OCI-LY1 (cell line): ENCODE measurements around the gene NFIL3.

ENCODE experiments used
- H2AFZ ChIP-seq: fragments of 200-600 bp; sonication (generic), shearing (Covaris generic); 2 replicates; pipeline ENCODE4 v1.6.0; 2014; ENCODE audit warnings: antibody characterized with exemption, mild to moderate bottlenecking, low read length
- H3F3A ChIP-seq: fragments of 200-600 bp; sonication (generic), shearing (Covaris generic); 2 replicates; pipeline ENCODE4 v1.6.0; 2014; ENCODE audit warnings: mild to moderate bottlenecking, antibody characterized with exemption, low read length, moderate library complexity; ENCODE audit not compliant: insufficient read depth
- H3K27ac ChIP-seq: fragments of 200-600 bp; sonication (generic); 2 replicates; pipeline ENCODE4 v1.5.1; 2014; ENCODE audit warnings: low read length, mixed run types, mild to moderate bottlenecking, low read depth; ENCODE audit not compliant: poor library complexity, severe bottlenecking
- H3K27me3 ChIP-seq: fragments of 200-600 bp; sonication (generic); 2 replicates; pipeline ENCODE4 v1.6.0; 2014; ENCODE audit warnings: antibody characterized with exemption, mild to moderate bottlenecking, low read length, moderate library complexity; ENCODE audit not compliant: insufficient read depth
- H3K36me3 ChIP-seq: fragments of 200-600 bp; sonication (generic); 2 replicates; pipeline ENCODE4 v1.6.1; 2014; ENCODE audit warnings: mild to moderate bottlenecking, antibody characterized with exemption, low read length, moderate library complexity, mixed read lengths; ENCODE audit not compliant: insufficient read depth
- H3K4me1 ChIP-seq: fragments of 200-600 bp; sonication (generic); 2 replicates; pipeline ENCODE4 v1.5.1; 2014; ENCODE audit warnings: mild to moderate bottlenecking, low read length, moderate library complexity; ENCODE audit not compliant: insufficient read depth, severe bottlenecking
- H3K4me2 ChIP-seq: fragments of 200-600 bp; sonication (generic), shearing (Covaris generic); 2 replicates; pipeline ENCODE4 v1.6.1; 2014; ENCODE audit warnings: low read length
- H3K4me3 ChIP-seq: fragments of 200-600 bp; sonication (generic); 2 replicates; pipeline ENCODE4 v1.5.1; 2014; ENCODE audit warnings: low read length, low read depth, mild to moderate bottlenecking, mixed read lengths; ENCODE audit not compliant: poor library complexity, severe bottlenecking
- H3K79me2 ChIP-seq: fragments of 200-600 bp; shearing (Covaris generic); 2 replicates; pipeline ENCODE4 v1.6.1; 2016; ENCODE audit warnings: mixed run types, low read length, mixed read lengths; ENCODE audit not compliant: insufficient read depth
- H3K9ac ChIP-seq: fragments of 200-600 bp; sonication (generic), shearing (Covaris generic); 2 replicates; pipeline ENCODE4 v1.6.1; 2014; ENCODE audit warnings: mild to moderate bottlenecking, low read length, mixed read lengths
- H3K9me2 ChIP-seq: fragments of 200-600 bp; sonication (generic), shearing (Covaris generic); 2 replicates; pipeline ENCODE4 v1.6.1; 2014; ENCODE audit warnings: low read depth, mild to moderate bottlenecking, low read length, mixed read lengths
- H3K9me3 ChIP-seq: fragments of 200-600 bp; shearing (Covaris generic); 2 replicates; pipeline ENCODE4 v1.6.1; 2014; ENCODE audit warnings: low read length, mixed read lengths
- H4K20me1 ChIP-seq: fragments of 200-600 bp; sonication (generic), shearing (Covaris generic); 2 replicates; pipeline ENCODE4 v1.6.0; 2016; ENCODE audit warnings: mild to moderate bottlenecking, low read length; ENCODE audit not compliant: insufficient read depth
- CTCF ChIP-seq: fragments of 200-600 bp; sonication (generic), shearing (Covaris generic); IDR thresholded peaks from 2 replicates; pipeline ENCODE4 v1.5.1; 2017; ENCODE audit warnings: mild to moderate bottlenecking, antibody characterized with exemption, low read length, moderate library complexity, mixed read lengths
- EZH2 ChIP-seq: fragments of 200-600 bp; sonication (generic), shearing (Covaris generic); IDR thresholded peaks from 2 replicates; pipeline ENCODE4 v1.8.0; 2017; ENCODE audit warnings: borderline replicate concordance, mixed run types, mild to moderate bottlenecking, antibody characterized with exemption, low read length, moderate library complexity, mixed read lengths

NFIL3 gene

GRCh38 chr9:91384954-91385353, 38.7 kb downstream of the NFIL3 start:
- no peaks in the 10 kb centered on the region for H3F3A ChIP-seq
- no peaks in the 10 kb centered on the region for H4K20me1 ChIP-seq
- H3K27ac ChIP-seq, result no peak overlapping the region
- no peaks in the 10 kb centered on the region for H3K9me2 ChIP-seq
- no peaks in the 10 kb centered on the region for H3K9me3 ChIP-seq
- H3K4me3 ChIP-seq, result no peak overlapping the region
- no peak overlapping the region for H3K9ac ChIP-seq
- H3K36me3 ChIP-seq, result no peaks in the 10 kb centered on the region
- no peak overlapping the region for H3K4me2 ChIP-seq
- no peaks in the 10 kb centered on the region for H3K79me2 ChIP-seq
- no peak overlapping the region for H2AFZ ChIP-seq
- H3K4me1 ChIP-seq, result no peaks in the 10 kb centered on the region
- H3K27me3 ChIP-seq, result no peaks in the 10 kb centered on the region
- no peak for TF ChIP-seq CTCF

- H3K27me3 ChIP-seq, result no peaks in the 10 kb centered on the region
- H2AFZ ChIP-seq, result no peak overlapping the region
- H3K27ac ChIP-seq, result no peak overlapping the region
- H3K4me2 ChIP-seq, result no peak overlapping the region
- TF ChIP-seq CTCF (no peak), EZH2 (no peak)
- no peaks in the 10 kb centered on the region for H3K9me2 ChIP-seq
- H3K9ac ChIP-seq, result no peak overlapping the region
- H4K20me1 ChIP-seq, result no peaks in the 10 kb centered on the region
- no peaks in the 10 kb centered on the region for H3K9me3 ChIP-seq
- no peaks in the 10 kb centered on the region for H3K79me2 ChIP-seq
- H3K4me1 ChIP-seq, result no peaks in the 10 kb centered on the region
- no peaks in the 10 kb centered on the region for H3K36me3 ChIP-seq
- H3K4me3 ChIP-seq, result no peak overlapping the region
- H3F3A ChIP-seq, result no peaks in the 10 kb centered on the region
Measured at GRCh38 chr9:91383577-91383976, 40.1 kb downstream of the NFIL3 start.

GRCh38 chr9:91382298-91382697, 41.3 kb downstream of the NFIL3 start:
- Histone ChIP-seq H2AFZ (no peak overlapping the region), H3K9ac (no peak overlapping the region), H3K4me3 (no peak overlapping the region), H3K9me3 (no peaks in the 10 kb centered on the region), H4K20me1 (no peaks in the 10 kb centered on the region), H3F3A (no peaks in the 10 kb centered on the region), H3K9me2 (no peaks in the 10 kb centered on the region), H3K27ac (no peak overlapping the region), H3K36me3 (no peaks in the 10 kb centered on the region), H3K4me1 (no peaks in the 10 kb centered on the region), H3K27me3 (no peaks in the 10 kb centered on the region), H3K79me2 (no peaks in the 10 kb centered on the region), H3K4me2 (no peak overlapping the region)
- TF ChIP-seq CTCF (no peak), EZH2 (no peak)
